Endothelial cell (in vitro differentiated cells): Measurements from ENCODE around the gene FAM136A. TPM values are rescaled to one million over a fixed set of nuclear protein-coding genes. Genes with fewer than 3 reads are reported as not detected.
"Not testable (repeated sequence)": the region's sequence is repeated elsewhere in the genome, so short reads cannot be mapped to it uniquely, and the experiment has no call there.

ENCODE experiments used
- DNase-seq: peaks from one replicate; pipeline ENCODE4 v3.0.0; 2021; ENCODE audit warnings: low spot score
- H3K27ac Mint-ChIP-seq: one replicate; pipeline ENCODE4 v1.8.0; 2021; ENCODE audit warnings: mixed read lengths, inconsistent platforms; ENCODE audit not compliant: unreplicated experiment
- H3K27me3 Mint-ChIP-seq: one replicate; pipeline ENCODE4 v1.8.0; 2021; ENCODE audit warnings: mild to moderate bottlenecking, moderate library complexity, mixed read lengths, inconsistent platforms; ENCODE audit not compliant: unreplicated experiment
- H3K36me3 Mint-ChIP-seq: one replicate; pipeline ENCODE4 v1.8.0; 2021; ENCODE audit warnings: mild to moderate bottlenecking, low read depth, mixed read lengths, inconsistent platforms; ENCODE audit not compliant: unreplicated experiment
- H3K4me1 Mint-ChIP-seq: one replicate; pipeline ENCODE4 v1.8.0; 2021; ENCODE audit warnings: mild to moderate bottlenecking, mixed read lengths, inconsistent platforms; ENCODE audit not compliant: unreplicated experiment
- H3K4me3 Mint-ChIP-seq: one replicate; pipeline ENCODE4 v1.8.0; 2021; ENCODE audit warnings: mild to moderate bottlenecking, mixed read lengths, inconsistent platforms; ENCODE audit not compliant: unreplicated experiment
- H3K9me3 Mint-ChIP-seq: one replicate; pipeline ENCODE4 v1.8.0; 2021; ENCODE audit warnings: mixed read lengths, inconsistent platforms; ENCODE audit not compliant: unreplicated experiment
- CTCF ChIP-seq: fragments of 200-600 bp; sonication (generic); IDR thresholded peaks from one replicate; pipeline ENCODE4 v1.5.0; 2021; ENCODE audit warnings: antibody characterized with exemption; ENCODE audit not compliant: unreplicated experiment
- total RNA-seq: library from RNA; stranded (reverse); fragmentation: NEBNext Ultra II Directional; extraction: Animal tissue kit (Norgen Biotek cat#: 25700); gene quantifications from one replicate; pipeline ENCODE4 v1.2.1, GENCODE V29; 2021; ENCODE audit not compliant: unreplicated experiment

FAM136A gene
- total RNA-seq, 1 donor from 2014 or later, result 37.9 TPM

GRCh38 chr2:70282439-70282838 is 19.4 kb downstream of the FAM136A start:
- no peak for DNase-seq
- no peaks in the 10 kb centered on the region for H3K27me3 Mint-ChIP-seq
- no peak overlapping the region for H3K4me3 Mint-ChIP-seq
- no peaks in the 10 kb centered on the region for H3K4me1 Mint-ChIP-seq
- no peaks in the 10 kb centered on the region for H3K9me3 Mint-ChIP-seq
- no peak for TF ChIP-seq CTCF
- H3K27ac Mint-ChIP-seq, result no peak overlapping the region
- peaks cover 41% of the 10 kb centered on the region for H3K36me3 Mint-ChIP-seq

GRCh38 chr2:70280242-70280798 is 21.5 kb downstream of the FAM136A start:
- no peak for DNase-seq
- Mint-ChIP-seq H3K9me3 (no peaks in the 10 kb centered on the region), H3K27ac (no peak overlapping the region), H3K36me3 (peaks cover 26% of the 10 kb centered on the region), H3K4me3 (no peak overlapping the region), H3K27me3 (no peaks in the 10 kb centered on the region), H3K4me1 (no peaks in the 10 kb centered on the region)
- no peak for TF ChIP-seq CTCF

GRCh38 chr2:70270323-70270722 is 31.5 kb downstream of the FAM136A start:
- Mint-ChIP-seq H3K27ac (no peak overlapping the region), H3K4me1 (no peaks in the 10 kb centered on the region), H3K27me3 (no peaks in the 10 kb centered on the region), H3K36me3 (peaks cover 42% of the 10 kb centered on the region), H3K4me3 (peak overlapping the region; percentile 10), H3K9me3 (no peaks in the 10 kb centered on the region)
- no peak for DNase-seq
- no peak for TF ChIP-seq CTCF

- peaks cover 38% of the 10 kb centered on the region for H3K36me3 Mint-ChIP-seq
- not testable (repeated sequence) for H3K4me1 Mint-ChIP-seq, H3K27ac Mint-ChIP-seq, DNase-seq, H3K9me3 Mint-ChIP-seq, H3K4me3 Mint-ChIP-seq, H3K27me3 Mint-ChIP-seq
Measured at GRCh38 chr2:70269422-70270302, 32.2 kb downstream of the FAM136A start.

GRCh38 chr2:70266925-70267324 is 34.9 kb downstream of the FAM136A start:
- H3K36me3 Mint-ChIP-seq, result peaks cover 34% of the 10 kb centered on the region
- not testable (repeated sequence) for DNase-seq, H3K27me3 Mint-ChIP-seq, H3K9me3 Mint-ChIP-seq, H3K27ac Mint-ChIP-seq, H3K4me1 Mint-ChIP-seq
- peak overlapping the region; percentile 38 for H3K4me3 Mint-ChIP-seq

GRCh38 chr2:70261501-70261900 is 40.4 kb downstream of the FAM136A start:
- Mint-ChIP-seq H3K36me3 (peaks cover 24% of the 10 kb centered on the region), H3K9me3 (no peaks in the 10 kb centered on the region), H3K27me3 (peaks cover 1% of the 10 kb centered on the region), H3K27ac (no peak overlapping the region), H3K4me3 (no peak overlapping the region), H3K4me1 (peaks cover 10% of the 10 kb centered on the region)
- TF ChIP-seq CTCF, result no peak
- no peak for DNase-seq
